Left lobe of liver (tissue), 1 donor: ENCODE data around the gene BCAS2. TPM values are rescaled to one million over a fixed set of nuclear protein-coding genes. Genes with fewer than 3 reads are reported as not detected.

Experiments used
- total RNA-seq: library from RNA; stranded (reverse); gene quantifications from one replicate; pipeline ENCODE4 v1.2.1, GENCODE V29; 2021
- donor health status: DM: no; HTN: yes; CAD: no.

The BCAS2 gene
- total RNA-seq, 1 donor from 2014 or later = 13.3 TPM

Other genes starting within 250 kb of the BCAS2 start
- gene TRIM33, start 70.4 kb downstream of the BCAS2 start, total RNA-seq = 13.7 TPM
- gene DENND2C, start 88.4 kb upstream of the BCAS2 start, total RNA-seq = 4.7 TPM
- not detected for gene AMPD1, start 113.9 kb upstream of the BCAS2 start, total RNA-seq
- gene NRAS, start 135.2 kb upstream of the BCAS2 start, total RNA-seq = 8.3 TPM
- 218 TPM for gene CSDE1, start 176.4 kb upstream of the BCAS2 start, total RNA-seq
- 24.3 TPM for gene SIKE1, start 199.1 kb upstream of the BCAS2 start, total RNA-seq